GM18511 (cell line): Measurements from ENCODE around the gene BTG4.

Source experiments
- ATAC-seq: cut with Tn5 transposase; IDR thresholded peaks from one replicate; pipeline ENCODE4 v1.9.1; 2021; ENCODE audit warnings: mild to moderate bottlenecking, moderate library complexity; ENCODE audit not compliant: unreplicated experiment

The BTG4 gene

DNA sequence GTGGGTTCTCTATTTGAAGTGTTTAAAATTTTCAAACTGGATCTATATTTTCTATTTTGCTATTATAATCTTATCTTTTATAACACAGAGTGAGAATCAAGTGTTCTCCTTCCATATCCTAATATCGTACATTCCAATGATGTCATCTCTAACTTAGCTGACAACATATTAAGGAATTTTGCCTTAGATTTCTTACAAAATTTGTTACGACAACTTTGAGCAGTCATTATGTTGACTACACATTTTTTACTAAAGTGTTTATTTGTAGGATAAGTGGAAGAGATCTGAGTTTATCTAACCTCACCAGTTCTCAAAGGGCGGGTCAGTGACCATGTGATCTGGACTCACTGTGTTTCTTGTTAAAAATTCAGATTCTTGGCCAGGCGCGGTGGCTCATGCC is 12.7 kb downstream of the BTG4 start:
- no peak for ATAC-seq

DNA sequence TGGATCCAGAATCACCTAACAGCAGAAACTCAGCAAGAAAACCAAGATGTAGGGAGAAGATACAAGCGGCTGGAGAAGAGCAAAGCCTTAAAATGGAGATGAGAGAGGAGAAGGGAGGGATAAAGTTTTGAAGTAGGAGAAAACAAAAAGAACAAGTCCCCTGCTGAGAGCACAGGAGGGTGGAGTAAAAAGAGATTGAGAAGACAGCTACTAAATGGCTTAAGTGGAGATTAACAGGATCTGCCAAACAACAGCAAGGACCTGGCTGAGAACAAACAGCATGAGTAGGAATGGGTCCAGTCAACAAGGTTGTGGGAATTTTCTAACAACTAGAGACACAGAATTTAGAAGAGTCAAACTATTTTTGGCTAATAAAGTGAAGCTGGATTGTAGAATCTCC is 18.1 kb downstream of the BTG4 start:
- ATAC-seq: no peak

DNA sequence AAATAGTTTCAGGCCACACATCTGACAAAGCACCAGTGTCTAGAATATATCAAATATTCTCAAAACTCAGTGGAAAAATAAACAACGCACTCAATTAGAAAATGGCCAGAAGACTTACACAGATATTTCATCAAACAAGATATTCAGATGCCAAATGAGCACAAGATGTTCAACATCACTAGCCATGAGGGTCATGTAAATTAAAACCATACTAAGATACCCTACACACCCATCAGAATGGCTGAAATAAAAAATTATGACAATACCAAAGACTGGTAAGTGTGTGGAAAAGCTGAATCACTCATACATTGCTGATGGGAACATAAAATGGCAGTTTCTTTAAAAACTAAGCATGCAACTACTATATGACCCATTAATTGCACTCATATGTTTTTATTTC is 21.7 kb downstream of the BTG4 start:
- ATAC-seq: no peak

DNA sequence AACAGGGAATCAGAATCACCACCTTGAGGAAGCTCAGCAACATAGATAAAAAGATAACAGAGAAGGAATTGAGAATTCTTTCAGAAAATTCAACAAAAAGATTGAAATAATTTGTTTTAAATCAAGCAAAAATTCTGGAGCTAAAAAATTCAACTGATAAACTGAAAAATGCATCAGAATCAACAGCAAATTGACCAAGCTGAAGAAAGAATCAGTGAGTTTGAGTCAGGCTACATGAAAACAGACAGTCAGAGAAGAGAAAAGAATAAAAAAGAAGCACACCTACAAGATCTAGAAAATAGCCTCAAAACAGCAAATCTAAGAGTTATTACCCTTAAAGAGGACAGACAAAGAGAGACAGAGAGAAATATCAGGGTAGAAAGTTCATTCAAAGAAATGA is 28.8 kb downstream of the BTG4 start:
- no peak for ATAC-seq

DNA sequence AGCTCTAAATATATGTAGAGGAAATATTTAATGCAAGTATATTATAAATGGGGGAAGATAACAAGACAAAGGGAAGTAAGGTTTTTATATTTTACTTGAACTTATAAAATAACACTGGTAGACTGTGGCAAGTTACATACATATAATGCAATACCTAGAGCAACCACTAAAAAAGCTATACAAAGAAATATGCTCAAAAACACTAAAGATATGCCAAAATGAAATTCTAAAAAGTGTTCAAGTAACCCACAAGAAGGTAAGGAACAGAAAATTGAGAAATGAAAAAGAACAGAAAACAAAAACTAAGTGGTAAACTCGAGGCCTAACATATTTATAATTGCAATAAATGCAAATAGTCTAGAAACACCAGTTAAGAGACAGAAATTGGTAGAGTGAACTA is 32.5 kb downstream of the BTG4 start:
- ATAC-seq: no peak

DNA sequence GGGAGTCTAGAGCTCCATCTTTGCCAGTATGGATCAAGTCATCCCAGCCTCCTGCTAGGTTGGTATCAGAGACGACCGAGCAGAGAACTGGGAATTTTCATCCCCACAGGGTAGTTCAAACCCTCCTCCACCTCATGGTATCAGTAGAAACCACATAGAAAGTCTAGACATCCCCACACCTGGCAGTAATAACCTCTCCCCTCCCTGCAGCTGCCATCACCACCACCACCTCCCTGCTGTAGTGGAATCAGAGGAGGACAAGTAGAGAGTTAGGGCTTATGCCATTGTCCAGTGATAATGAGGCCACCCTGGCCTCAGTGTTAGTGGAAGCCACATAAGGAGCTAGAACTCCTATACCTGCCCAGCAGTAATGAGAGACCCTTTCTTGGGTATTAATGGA is 34.3 kb downstream of the BTG4 start:
- no peak for ATAC-seq

DNA sequence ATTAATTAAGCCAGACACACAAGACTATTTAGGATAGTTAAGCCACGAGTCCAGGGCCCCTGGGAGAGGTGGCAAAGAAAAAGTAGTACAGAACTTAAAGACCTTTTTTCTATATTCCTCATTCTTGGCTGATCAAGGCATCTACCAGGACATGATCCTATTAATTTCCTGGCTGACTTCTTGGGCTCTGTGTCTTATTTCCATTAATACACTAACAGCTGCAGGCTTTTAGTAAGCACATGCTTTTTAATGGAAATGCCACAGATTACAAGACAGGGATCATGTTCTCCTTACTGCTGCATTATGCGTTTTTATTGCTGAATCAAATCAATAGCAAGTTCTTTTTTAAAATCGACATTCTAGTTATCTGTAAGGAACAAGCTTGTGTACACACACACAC is 35.2 kb downstream of the BTG4 start:
- ATAC-seq: no peak

DNA sequence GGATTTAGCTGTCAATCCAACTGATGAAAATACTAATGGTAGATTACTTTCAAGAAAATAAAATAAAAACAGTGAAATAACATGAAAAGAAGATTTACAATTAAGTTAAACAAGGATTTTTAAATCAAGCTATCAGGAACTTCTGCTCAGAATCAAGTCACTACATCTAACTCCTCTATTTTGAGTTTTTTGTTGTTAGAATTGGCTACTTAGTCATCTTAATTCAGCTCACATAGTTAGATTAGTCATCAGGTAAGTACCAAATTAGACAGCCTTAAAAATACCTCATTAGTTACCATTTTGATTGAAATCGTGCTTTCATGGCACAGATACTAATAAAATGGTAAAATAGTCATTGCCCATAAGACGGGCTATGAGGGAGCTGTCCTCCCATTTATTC is 35.8 kb downstream of the BTG4 start:
- no peak for ATAC-seq

DNA sequence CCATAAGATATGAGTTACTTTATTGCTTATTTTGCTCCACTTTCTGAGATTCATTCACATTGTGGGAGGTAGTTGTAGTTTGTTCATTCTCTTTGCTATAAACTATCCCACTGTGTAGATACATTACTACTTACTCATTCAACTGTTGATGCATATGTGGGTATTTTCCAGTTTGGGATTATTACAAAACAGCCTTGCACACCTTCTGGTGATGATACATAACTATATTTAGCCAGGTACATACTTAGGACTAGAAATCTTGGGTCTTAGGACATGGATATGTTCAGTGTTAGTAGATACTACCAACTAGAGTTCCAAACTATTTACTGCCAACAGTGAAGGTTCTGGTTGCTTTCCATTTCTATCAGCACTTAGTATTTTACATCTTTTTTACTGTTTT is 37.8 kb downstream of the BTG4 start:
- no peak for ATAC-seq

DNA sequence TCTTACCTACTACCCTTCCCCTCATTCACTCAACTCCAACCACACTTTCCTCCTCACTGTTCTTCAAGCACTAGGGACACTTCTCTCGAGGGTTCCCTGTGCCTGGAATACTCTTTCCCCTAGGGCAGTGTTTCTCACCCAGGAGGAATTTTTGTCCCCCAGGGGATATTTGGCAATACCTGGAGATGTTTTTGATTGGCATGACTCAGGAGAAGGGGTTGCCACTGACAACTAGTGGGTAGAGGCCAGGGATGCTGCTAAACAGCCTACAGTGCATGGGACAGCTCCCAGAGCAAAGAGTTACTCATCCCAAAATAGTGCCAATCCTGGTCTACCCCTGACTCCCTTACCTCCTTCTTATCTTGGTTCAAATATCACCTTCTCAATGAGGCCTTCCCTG is 40.0 kb downstream of the BTG4 start:
- ATAC-seq: no peak

DNA sequence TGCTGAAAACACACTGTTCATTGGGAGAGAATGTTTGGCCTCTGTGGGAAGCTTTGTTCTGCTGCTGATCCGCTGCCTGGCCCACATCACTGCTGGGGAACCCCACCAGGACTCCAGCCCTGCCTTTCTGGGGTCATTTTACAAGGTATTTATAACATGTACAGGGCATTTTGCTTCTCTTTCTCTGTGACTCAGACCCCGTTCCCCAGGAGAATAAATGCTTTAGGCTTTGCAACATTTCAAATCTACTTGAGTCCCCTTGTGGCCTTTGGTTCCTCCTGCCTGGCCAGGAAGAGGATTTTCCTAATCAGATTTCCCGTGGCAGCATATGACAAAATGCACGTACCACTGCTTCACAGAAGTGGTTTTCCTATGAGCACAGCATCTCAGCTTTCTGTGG is 43.0 kb downstream of the BTG4 start:
- no peak for ATAC-seq

DNA sequence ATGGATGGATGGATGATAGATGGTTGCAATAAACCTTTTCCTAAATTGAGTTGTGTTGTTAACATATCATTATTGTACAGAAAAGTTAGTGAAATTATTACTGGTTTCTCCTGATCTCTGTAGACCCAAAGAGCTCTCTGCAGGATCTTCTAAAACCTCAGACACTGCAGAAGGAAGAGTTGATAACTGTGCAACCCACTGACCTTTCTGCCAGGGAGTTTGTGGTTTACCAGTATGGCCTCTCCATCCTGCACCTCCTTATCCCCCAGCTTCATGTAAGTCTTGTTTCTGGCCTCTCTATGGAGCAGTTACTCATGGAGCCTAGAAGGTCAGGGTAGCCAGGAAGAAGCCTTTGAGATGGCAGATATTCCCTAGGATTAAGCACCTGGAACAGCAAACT is 45.6 kb downstream of the BTG4 start:
- no peak for ATAC-seq

DNA sequence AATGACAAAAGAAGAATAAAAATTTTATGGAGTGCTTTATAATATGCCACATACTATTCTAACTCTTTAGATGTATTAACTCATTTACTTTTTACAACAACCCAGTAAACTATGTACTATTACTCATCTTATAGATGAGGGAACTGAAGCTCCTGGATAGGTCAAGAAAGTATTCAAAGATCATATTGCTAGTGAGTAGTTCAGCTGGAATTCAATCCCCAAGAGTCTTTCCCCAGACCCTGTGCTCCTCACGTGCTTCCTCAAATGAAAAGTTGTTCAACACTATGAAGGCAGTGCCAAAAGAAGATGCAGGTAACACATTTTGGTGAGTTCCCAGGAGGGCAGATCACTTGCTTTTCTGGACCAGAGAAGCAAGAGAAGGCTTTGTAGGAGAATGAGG is 46.8 kb downstream of the BTG4 start:
- ATAC-seq: no peak

DNA sequence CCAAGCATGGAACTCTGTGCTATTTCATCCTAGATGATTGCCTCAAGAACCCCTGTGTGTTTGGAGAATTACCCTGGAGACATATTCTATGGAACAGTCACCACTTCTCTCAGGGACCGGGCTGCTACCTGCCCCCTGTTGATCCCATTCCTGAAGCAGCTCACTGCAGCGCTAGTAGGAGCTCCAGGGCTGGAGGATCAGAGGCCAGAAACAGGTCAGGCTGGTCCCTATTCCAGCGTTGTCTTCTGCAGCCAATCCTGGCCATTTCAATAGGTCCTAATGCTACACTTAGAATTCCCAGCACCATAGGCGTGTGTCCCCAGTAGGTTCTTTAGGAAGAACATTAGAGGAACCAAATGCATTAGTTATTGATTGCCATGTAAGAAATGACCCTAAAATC is 48.9 kb downstream of the BTG4 start:
- no peak for ATAC-seq

DNA sequence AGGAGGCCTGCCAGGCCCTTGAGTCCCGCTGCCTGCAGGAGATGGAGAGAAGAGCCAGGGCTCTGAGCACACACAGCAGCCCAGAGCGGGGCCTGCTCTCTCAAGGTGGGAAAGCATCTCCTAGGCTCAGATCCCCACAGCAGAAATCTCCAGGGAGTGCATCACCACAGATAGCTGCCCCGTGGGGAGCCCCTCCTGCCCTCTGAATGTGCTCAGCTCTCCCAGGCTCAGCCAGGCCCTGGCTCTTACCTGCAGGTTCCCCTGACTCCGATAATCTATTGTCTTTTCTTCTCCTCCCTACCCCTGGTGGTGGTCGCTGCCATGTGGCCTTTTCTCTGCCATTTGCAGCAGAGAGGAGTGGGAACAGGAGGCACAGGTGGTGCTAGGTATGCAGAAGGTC is 49.9 kb downstream of the BTG4 start:
- no peak for ATAC-seq

DNA sequence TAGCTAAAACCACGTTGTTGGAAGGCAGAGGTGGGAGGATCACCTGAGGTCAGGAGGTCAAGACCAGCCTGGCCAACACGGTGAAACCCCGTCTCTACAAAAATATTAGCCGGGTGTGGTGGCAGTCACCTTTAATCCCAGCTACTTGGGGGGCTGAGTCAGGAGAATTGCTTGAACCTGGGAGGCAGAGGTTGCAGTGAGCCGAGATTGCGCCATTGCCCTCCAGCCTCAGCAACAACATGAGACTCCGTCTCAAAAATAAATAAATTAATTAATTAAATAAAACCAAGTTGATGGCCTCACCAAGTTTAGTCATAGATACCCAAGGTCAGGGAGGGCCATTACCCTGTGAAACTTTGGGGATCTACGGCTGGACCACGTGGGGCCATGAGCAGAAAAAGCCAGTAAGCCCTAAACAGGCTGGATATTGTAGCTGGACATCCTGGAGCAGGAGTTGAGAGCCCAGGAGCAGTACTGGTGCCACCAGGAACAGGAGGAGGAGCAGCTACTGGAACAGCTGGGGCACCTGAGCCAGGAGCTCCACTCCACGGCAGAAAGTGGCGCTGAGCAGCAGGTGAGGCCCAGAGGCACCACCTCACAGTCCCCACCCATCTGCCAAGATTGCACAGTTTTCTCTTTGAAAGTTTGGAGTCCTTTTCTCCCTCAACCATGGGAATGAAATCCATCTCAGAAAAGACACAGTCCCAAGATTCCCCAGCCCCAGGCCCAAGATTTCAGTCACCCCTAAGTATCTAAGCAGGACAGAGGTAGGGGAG is 50.5 kb downstream of the BTG4 start:
- no peak for ATAC-seq

DNA sequence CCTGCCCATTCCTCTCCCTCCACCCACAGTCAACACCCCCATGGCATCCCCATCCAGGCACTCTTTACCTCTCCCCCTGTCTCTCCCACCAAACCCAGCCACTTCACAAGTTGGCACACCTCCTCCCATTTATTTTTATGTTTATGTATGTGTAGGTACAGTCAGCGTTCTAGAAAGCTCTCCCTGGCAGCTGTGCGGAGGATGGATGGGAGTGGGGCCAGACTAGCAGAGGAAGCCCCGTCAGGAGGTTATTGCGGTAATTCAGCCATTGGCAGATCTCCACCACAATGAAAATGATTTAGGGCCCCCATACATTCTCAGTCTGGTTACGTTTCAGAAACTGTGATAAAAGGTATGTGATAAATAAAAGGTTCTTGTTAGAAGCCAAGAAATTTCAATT is 51.3 kb downstream of the BTG4 start:
- no peak for ATAC-seq

DNA sequence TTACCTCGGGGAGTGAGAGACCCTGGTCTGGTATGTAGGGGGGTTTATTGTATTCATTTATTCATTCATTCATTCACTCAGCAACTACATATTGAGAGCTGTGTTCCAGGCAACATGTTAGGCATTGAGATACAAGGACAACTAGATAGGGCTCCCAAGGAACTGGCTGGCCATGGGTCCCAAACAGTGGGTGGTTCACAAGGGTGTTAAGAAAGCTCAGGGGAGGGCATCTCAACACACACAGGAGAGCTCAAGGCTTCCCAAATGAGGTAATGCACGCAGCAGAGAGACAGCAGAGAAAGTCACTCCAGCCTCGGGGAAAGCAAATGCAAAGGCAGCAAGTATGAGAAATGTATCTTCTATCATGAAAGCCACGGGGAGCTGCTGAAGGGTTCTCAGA is 51.8 kb downstream of the BTG4 start:
- ATAC-seq: no peak

DNA sequence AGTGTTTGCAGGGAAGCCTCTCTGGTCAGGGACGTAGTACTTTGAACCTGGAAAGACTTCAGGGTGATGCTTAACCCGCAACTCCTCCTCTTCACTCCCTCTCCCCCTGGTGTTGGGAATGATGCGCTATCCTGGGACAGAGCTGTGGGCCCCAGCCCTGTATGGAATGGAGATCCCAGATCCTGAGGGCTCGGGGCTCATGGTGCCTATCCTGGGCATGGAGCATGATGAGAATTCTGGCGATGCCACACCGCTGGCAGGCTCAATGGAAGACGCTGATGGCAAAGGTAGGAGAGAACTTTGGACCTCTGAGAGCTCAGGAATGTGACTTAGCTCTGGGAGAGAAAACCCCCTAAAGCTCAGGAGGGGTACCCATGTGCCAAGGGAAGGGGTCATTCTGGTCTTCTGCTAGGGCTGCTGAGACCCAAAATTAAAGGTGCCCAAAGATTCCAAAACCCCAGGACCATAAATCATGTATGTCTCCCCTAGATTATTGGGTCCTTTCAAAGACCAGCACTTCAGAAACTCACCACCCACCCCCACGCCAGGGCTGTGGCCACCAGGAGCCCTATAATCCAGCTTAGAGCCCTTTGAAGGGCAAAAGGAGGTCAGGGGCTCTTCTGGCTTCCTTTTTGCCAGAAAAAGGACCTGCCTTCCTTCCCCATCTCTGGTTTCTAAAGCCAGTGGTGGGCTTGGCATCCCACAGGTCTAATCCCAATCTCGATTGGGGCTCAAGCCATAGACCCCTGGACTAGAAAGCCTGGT is 52.5 kb downstream of the BTG4 start:
- no peak for ATAC-seq

DNA sequence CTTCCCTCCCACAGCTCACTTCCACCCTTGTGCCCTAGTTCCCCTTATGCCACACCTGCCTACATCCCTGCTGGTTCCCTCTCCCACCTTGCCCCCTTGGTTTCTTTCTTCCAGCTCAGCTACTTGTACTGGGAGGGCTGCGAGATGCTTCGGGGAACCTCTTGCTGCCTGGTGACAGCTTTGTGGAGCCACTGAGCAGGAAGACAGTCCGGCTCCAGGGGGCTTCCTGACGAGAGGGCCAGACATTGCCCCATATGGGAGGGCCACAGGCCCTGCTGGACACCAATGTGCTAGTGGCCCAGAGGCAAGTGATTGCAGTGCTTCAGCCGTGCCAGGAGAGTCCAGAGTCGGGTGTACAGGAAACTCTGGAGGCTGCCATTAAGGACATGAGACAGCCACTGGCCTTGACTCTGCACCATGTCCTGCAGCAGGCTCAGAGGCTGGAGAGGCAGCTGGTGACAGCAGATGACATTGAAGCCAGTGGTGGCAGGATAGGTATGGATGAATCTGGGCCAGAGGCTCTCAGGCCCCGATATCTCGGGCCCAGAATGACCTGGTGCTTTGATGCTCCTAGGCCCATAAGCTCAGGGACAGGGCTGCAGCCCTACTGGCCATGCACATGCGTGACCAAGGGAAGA is 54.3 kb downstream of the BTG4 start:
- no peak for ATAC-seq

DNA sequence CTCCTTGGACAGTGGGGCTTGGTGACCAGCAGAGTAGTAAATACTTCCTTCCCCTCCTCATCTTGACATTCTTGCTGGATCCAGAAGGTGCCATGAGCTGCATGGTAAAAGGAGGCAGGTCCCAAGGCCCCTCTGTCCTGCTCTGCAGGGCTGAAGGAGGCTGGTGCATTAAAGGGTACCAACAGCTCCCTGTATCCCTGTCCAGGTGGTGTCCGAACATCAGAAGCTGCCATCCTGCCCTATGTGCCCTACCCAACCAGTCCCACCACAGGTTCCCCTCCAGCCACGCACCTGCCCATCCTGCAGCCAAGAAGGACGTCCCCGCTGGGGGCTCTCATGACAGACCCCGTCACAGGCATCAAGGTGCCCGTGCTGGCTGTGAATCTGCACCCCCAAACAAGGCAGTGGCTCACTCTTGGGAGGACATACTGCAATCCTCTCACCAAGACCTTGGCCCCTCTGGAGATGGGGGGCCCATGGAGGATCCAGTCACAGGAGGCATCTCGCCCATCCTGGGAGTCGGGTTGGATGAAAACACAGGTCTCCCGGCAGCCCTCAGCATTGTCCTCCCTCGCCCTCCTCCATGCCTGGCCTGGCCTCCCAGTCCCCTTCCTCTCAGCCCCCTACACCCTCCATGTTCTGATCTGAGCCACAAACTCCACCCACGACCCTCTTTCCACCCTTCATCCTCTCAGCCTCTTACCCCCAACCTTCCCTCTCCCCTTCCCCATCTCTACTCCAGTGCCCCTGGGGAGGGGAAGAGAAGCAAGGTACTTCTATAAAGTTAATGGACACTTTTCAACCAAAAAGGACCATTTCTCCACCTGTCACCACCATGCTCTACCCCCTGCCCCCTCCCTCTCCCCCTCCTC is 55.1 kb downstream of the BTG4 start:
- no peak for ATAC-seq
